T-helper 2 cell treated with Interferon-gamma antibody and Interleukin-4, amounts not matched to agents 5 μg/mL and 100 μg/mL, for 36 hours (primary cell): Measurements from ENCODE around the gene INTS6L.
A peak's percentile ranks its signal among the peaks of the same experiment; 100 is the strongest.

Experiments
- DNase-seq: peaks from one replicate; pipeline ENCODE4 v3.0.0; 2021; ENCODE audit warnings: low spot score
- H3K27ac Mint-ChIP-seq: one replicate; pipeline ENCODE4 v1.8.0; 2021; ENCODE audit warnings: mild to moderate bottlenecking, mixed read lengths
- H3K27me3 Mint-ChIP-seq: one replicate; pipeline ENCODE4 v1.8.0; 2021; ENCODE audit warnings: low read depth, mixed read lengths
- H3K36me3 Mint-ChIP-seq: one replicate; pipeline ENCODE4 v1.8.0; 2021; ENCODE audit warnings: low read depth, mixed read lengths
- H3K4me1 Mint-ChIP-seq: one replicate; pipeline ENCODE4 v1.8.0; 2021; ENCODE audit warnings: low read depth, mixed read lengths
- H3K4me3 Mint-ChIP-seq: one replicate; pipeline ENCODE4 v1.8.0; 2022; ENCODE audit warnings: mild to moderate bottlenecking, moderate library complexity, mixed read lengths
- H3K9me3 Mint-ChIP-seq: one replicate; pipeline ENCODE4 v1.8.0; 2021; ENCODE audit warnings: mixed read lengths

INTS6L gene

DNA sequence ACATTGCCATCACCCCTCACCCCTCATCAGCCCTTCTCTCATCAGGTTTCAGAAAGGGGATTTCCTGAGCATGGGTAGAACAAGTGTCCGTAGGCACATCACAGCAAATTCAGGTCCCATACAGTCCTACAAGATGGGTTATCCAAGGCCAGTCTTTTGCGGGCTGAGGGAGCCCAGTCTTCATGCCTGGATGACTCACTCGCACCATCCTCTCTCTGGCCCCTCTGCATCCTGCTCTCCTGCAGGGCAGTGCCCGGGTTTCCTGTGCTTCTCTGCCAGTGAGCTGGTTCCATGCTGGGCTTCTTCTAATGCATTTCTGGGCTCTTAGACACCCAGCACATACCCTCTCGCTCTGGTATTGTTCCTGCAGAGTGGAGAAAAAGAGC, 7.3 kb upstream of the INTS6L start:
- no peak for DNase-seq
- no peak overlapping the region for H3K4me3 Mint-ChIP-seq
- H3K4me1 Mint-ChIP-seq, result no peaks in the 10 kb centered on the region
- H3K27me3 Mint-ChIP-seq, result peaks cover 2% of the 10 kb centered on the region
- no peaks in the 10 kb centered on the region for H3K36me3 Mint-ChIP-seq
- H3K9me3 Mint-ChIP-seq, result no peaks in the 10 kb centered on the region
- H3K27ac Mint-ChIP-seq, result no peak overlapping the region

DNA sequence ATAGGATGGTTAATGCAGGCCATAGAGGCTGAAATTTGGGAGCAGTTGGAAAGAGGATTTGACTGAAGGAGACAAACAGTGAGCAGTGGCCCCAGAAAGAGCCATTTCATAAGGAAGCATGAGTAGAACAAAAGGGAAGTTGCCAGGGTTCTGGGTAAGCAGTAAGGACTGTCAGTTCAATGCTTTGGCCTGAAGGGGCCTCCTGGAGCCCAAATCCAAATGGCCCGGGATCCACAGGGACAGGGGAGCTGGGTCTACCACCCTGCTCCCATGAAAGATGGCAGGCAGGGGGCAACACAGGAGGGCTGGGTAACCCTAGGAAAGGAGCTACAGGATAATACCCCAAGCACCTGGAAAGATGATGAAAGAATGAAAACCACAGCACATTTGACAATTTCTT, 4.1 kb upstream of the INTS6L start:
- H3K9me3 Mint-ChIP-seq, result no peaks in the 10 kb centered on the region
- peaks cover 2% of the 10 kb centered on the region for H3K27me3 Mint-ChIP-seq
- H3K36me3 Mint-ChIP-seq, result no peaks in the 10 kb centered on the region
- no peak overlapping the region for H3K27ac Mint-ChIP-seq
- no peak overlapping the region for H3K4me3 Mint-ChIP-seq
- no peaks in the 10 kb centered on the region for H3K4me1 Mint-ChIP-seq
- no peak for DNase-seq

DNA sequence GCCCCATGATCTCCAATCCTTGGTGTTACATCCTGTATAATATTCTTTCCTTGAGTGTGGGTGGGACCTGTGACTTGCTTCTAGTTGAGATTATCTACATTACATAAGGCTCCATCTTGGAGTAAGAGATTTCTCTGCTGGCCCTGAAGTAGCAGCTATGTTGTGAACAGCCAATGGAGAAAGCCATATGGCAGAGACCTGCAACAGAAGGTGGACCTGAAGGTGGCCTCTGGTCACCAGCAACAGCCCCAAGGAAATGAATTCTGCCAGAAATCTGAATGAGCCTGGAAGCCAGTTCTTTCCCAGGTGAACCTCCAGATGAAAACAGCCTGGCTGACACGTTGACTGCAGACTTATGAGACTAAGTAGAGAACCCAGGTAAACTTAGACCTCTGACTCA, 2.3 kb upstream of the INTS6L start:
- no peak for DNase-seq
- Mint-ChIP-seq H3K27me3 (peaks cover 2% of the 10 kb centered on the region), H3K27ac (no peak overlapping the region), H3K9me3 (no peaks in the 10 kb centered on the region), H3K4me1 (peaks cover 6% of the 10 kb centered on the region), H3K36me3 (peaks cover 6% of the 10 kb centered on the region), H3K4me3 (no peak overlapping the region)

DNA sequence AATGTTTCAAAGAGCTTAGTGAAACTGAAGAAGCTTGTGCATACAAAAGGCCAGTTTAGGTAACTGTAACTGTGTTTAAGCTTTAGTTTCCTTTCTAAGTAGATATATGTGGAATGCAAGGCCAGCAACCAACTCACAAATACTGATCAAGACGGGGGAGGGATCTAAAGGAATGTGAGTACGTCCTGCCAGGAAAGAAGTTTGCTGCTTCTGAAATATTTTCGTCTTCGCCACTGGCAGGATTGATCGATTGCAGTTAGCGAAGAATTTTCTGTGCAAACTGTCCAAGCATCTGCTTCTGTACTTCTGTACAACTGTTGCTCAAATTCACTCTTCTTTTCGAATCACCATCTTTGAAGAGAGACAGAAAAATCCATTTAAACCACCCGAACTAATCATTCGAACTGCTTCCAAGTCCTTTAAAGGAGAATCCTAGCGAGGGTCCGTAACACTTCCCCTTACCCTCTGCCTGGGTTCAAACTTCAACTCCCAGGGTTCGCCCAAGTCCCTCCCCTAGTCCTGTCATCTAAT, 373 bp upstream of the INTS6L start:
- peak overlapping the region; percentile 96 for H3K4me3 Mint-ChIP-seq
- peaks cover 22% of the 10 kb centered on the region for H3K4me1 Mint-ChIP-seq
- H3K9me3 Mint-ChIP-seq, result no peaks in the 10 kb centered on the region
- DNase-seq, result no peak
- peaks cover 15% of the 10 kb centered on the region for H3K36me3 Mint-ChIP-seq
- H3K27ac Mint-ChIP-seq, result peak overlapping the region; percentile 98
- peaks cover 2% of the 10 kb centered on the region for H3K27me3 Mint-ChIP-seq

DNA sequence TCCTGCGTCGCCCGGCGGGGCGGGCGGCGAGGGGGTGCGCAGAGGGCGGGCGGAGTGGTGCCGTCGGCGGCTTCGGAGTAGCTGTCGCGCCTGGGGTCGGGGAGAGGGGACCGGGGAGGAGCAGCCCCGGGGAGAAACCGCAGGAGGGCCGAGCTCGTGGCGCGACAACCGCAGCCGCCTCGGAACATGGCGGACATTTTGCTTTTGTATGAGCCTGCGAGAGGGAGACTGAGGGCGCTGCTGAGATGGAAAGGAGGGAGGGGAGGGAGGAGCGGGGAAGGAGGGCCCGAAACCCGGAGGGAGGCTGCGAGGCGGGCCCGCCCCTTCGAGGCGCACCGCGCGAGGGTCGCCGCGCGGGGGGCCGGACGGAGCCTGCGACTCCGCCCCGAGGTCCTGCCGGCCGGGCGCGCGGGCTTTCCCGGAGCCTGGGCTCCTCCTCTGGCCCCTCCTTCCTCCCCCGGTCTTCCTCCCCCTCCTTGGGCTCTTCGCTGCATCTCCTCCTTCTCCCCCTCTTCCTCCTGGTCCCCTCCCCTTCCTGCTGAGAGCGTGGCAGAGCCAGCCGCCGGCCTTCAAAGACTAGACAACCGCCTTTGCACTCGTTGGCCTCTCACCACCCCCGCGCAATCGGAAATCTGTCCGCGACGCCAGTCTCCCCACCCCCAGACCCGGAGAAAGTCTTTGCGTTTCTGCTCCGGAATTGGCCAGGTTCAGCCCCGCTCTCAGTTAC, 1.1 kb downstream of the INTS6L start:
- Mint-ChIP-seq H3K4me1 (peaks cover 36% of the 10 kb centered on the region), H3K27ac (peak overlapping the region; percentile 98), H3K9me3 (no peaks in the 10 kb centered on the region), H3K36me3 (peaks cover 25% of the 10 kb centered on the region), H3K4me3 (peak overlapping the region; percentile 96), H3K27me3 (peaks cover 2% of the 10 kb centered on the region)
- peak; percentile 86 for DNase-seq

DNA sequence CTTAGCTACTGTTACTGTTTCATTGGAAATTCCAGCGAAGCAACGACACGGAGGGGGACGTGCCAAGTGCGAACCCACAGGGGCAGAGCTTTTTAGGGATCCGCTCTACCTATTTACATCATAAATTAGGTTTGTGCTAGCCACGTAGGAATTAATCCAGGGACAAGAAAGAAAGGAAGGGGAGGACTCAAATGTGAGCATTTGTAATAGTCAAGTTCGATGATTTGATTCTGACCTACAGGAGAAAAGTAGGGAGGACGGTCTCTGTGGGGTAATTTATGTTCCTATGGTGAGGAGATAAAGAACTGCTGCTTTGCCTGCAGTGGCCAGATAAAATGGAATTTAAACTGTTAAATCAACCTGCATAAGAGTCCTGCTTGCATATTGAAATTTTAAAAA, 1.7 kb downstream of the INTS6L start:
- Mint-ChIP-seq H3K36me3 (peaks cover 27% of the 10 kb centered on the region), H3K4me1 (peaks cover 38% of the 10 kb centered on the region), H3K4me3 (peak overlapping the region; percentile 96), H3K9me3 (no peaks in the 10 kb centered on the region), H3K27ac (peak overlapping the region; percentile 96), H3K27me3 (peaks cover 2% of the 10 kb centered on the region)
- DNase-seq, result no peak

DNA sequence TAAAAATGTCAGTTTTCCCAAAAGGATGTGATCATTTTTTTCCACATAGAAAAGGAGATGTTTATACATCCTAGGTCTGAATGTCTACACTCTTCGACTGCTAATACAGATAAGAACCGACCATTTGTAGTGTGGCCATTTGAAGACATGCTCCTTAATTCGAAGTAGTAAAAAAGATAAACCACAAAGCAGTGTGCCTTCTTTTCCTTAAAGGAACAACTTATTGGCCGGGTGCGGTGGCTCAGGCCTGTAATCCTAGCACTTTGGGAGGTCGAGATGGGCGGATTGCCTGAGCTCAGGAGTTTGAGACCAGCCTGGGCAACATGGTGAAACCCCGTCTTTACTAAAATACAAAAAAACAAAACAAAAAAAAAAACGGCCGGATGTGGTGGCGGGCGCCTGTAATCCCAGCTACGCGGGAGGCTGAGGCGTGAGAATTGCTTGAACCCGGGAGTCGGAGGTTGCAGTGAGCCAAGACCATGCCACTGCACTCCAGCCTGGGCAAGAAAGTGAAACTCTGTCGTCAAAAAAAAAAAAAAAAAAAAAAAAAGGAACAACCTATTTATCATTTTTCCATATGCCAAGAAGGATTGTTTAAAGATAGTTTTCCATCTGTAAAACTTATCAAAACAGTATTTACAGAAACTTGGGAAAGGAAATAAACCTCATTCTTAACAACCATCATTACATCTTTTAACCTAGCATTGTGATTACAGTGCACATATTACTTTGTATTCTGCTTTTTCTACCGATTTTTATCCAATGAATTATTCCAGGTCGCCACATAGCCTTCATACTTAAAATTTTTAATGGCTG, 2.6 kb downstream of the INTS6L start:
- Mint-ChIP-seq H3K27me3 (peaks cover 2% of the 10 kb centered on the region), H3K4me3 (peak overlapping the region; percentile 96), H3K9me3 (no peaks in the 10 kb centered on the region), H3K27ac (peak overlapping the region; percentile 96), H3K36me3 (peaks cover 31% of the 10 kb centered on the region), H3K4me1 (peaks cover 43% of the 10 kb centered on the region)
- DNase-seq, result no peak

DNA sequence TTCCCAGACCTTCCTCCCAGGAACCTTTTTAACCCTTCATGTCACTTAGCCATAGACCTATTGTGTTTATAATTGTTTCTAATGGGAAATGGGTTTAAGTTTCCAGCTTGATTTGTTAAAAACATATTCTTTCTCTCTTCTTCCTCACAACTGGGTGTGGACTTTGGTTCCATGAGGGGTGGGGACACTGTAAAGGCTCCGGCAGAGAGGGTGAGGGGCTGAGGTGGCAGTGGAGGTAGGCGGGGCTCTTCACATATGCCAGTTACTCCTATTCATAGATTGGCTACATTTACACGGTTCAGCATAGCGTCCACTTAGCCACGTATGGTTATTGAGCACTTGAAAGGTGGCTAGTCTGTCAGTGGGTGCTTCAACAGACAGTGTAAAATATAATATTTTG, 7.8 kb downstream of the INTS6L start:
- H3K36me3 Mint-ChIP-seq, result peaks cover 37% of the 10 kb centered on the region
- no peak overlapping the region for H3K27ac Mint-ChIP-seq
- peaks cover 51% of the 10 kb centered on the region for H3K4me1 Mint-ChIP-seq
- no peak for DNase-seq
- H3K9me3 Mint-ChIP-seq, result no peaks in the 10 kb centered on the region
- H3K27me3 Mint-ChIP-seq, result no peaks in the 10 kb centered on the region
- H3K4me3 Mint-ChIP-seq, result no peak overlapping the region

DNA sequence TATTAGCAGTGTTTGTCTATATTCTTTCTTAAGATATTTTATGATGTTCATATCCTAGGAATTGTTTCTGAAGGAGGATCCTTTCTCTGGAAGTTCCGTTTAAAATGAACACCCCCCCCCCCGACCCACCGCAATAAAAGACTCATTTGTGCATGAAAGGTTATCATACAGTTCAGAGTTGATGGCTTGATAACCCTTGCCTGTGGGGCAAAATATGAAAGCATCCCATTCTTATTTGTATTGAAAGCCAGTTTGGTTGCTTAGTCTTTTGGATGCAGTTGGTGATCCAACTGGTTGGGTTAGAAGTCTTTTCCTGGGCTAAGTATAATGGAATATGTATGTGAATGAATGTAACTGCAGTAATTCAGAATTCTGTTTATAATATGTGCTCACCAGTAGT, 8.3 kb downstream of the INTS6L start:
- no peaks in the 10 kb centered on the region for H3K9me3 Mint-ChIP-seq
- DNase-seq, result no peak
- peaks cover 34% of the 10 kb centered on the region for H3K36me3 Mint-ChIP-seq
- no peaks in the 10 kb centered on the region for H3K27me3 Mint-ChIP-seq
- peaks cover 50% of the 10 kb centered on the region for H3K4me1 Mint-ChIP-seq
- H3K27ac Mint-ChIP-seq, result no peak overlapping the region
- H3K4me3 Mint-ChIP-seq, result no peak overlapping the region

DNA sequence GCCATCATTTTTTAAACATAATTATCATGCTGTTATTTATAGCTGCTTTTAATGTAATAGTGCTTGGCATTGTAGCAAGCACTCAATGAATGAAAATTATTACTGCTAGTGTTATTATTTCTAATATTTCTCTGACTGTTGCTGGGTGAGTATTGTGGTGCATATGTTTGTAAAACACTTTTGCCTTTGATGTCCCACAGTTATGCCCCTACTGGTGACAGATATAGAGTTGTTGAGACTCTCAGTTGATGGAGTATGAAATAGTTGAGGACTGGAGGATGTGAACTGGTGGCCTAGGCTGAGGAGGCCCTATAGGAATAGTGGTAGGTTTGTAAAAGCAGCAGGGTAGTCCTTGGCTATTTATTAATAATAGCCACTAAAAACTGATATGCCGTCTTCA, 9.6 kb downstream of the INTS6L start:
- no peak overlapping the region for H3K4me3 Mint-ChIP-seq

DNA sequence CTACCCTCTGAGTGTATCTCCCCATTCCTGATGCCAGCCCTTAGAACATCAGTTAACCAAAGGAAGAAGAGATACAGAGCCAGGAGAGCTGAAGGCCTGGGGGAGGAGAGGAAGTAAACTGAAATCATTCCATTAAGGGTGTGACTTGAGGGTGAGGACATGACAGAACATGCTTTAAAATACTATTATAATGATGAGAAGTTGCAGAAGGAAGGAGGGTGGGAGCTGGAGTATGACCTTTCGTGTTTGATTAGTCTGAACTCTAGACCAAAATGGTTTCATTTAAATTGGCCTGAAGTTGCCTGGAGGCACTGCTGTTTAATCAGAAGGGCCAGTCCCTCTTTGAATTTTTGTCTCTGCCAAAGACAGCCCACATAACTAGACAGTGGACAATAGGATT, 11.4 kb downstream of the INTS6L start:
- H3K27me3 Mint-ChIP-seq, result no peaks in the 10 kb centered on the region
- peaks cover 33% of the 10 kb centered on the region for H3K4me1 Mint-ChIP-seq
- H3K4me3 Mint-ChIP-seq, result no peak overlapping the region
- no peak overlapping the region for H3K27ac Mint-ChIP-seq
- peaks cover 26% of the 10 kb centered on the region for H3K36me3 Mint-ChIP-seq
- DNase-seq, result no peak
- H3K9me3 Mint-ChIP-seq, result no peaks in the 10 kb centered on the region

More for the DNA sequence above, 9.6 kb downstream of the INTS6L start:
- Mint-ChIP-seq H3K9me3 (no peaks in the 10 kb centered on the region), H3K27ac (no peak overlapping the region), H3K27me3 (no peaks in the 10 kb centered on the region), H3K36me3 (peaks cover 33% of the 10 kb centered on the region), H3K4me1 (peaks cover 39% of the 10 kb centered on the region)
- DNase-seq, result no peak

DNA sequence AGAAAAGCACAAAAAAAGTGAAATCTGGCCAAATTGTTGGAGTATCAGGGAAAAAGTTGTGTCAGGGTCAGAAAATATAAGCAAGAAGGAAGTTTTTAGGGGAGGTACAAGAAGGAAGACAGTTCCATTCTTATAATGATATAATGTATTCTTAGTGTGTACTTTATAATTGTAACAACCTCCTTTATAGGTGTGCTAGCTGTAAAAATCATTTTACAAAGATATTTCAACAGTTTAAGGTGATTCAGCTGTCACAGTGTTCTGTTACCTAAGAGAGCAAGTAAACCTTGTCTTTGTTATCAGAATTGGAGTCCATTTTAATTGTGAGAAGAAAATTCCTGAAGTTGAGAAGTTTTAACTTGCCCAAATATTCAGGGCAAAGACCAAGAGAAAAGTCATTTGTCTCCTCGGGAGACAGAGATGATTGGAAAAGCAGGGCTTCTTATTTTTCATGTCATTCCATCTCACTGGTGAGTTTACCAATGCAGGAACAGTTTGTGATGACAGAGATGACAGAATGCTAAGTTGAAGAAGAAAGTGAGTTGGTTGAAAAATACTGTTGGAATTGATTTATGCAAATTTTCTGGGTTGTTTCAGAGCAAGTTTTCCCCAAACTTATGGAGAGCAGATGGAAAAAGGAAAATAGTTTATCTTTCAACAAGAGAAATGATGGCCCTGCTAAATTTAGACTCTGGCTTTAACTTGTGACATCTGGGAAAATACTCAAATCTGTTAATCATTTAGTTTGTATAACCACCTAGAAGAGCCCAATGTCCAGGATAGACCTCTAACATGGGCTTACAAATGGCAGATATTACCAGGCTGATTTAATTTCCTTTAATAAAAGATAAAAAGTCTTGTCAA, 14.8 kb downstream of the INTS6L start:
- Mint-ChIP-seq H3K27me3 (no peaks in the 10 kb centered on the region), H3K4me3 (no peak overlapping the region), H3K36me3 (peaks cover 21% of the 10 kb centered on the region), H3K4me1 (peaks cover 34% of the 10 kb centered on the region), H3K9me3 (no peaks in the 10 kb centered on the region), H3K27ac (no peak overlapping the region)
- DNase-seq, result no peak

DNA sequence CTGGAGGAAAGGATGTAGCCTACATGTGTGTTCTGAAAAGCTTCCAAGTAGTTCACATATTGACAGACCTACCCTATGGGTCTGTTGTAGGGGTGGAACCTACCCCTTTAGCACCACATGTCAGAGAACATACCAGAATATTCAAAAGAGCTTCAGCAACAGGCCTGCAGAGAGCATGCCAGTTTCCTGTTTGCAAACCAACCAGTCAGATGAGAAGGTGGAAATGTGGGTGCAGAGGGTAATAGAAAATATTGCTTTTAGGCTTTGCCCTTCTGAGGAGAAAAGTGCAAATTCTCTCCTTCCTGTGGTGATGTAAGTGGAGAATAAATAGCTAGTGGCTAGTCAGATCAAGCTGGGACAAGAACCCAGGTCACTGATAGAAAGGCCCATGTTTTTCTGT, 16.4 kb downstream of the INTS6L start:
- Mint-ChIP-seq H3K36me3 (peaks cover 11% of the 10 kb centered on the region), H3K27ac (peak overlapping the region; percentile 45), H3K4me1 (peaks cover 29% of the 10 kb centered on the region), H3K27me3 (no peaks in the 10 kb centered on the region), H3K9me3 (no peaks in the 10 kb centered on the region), H3K4me3 (no peak overlapping the region)
- DNase-seq, result no peak

DNA sequence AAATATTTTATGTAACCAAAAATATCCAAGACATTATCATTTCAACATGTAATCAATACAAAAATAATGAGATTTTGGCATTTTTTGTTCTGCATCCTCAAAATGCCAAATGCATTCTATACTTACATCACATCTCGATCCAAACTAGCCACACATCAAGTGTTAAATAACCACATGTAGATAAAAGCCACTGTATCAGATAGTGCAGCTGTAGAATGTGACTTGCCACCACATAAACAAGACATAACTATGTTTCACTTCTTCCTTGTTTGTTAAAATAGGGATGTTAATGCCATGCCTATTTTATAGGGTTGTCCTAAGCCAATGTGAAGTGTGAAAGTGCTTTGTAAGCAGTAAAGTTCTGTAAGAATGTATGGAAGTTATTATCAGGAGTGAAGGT, 20.9 kb downstream of the INTS6L start:
- Mint-ChIP-seq H3K36me3 (peaks cover 8% of the 10 kb centered on the region), H3K27me3 (no peaks in the 10 kb centered on the region)

More for the DNA sequence above, 20.9 kb downstream of the INTS6L start:
- Mint-ChIP-seq H3K4me3 (no peak overlapping the region), H3K27ac (no peak overlapping the region), H3K9me3 (no peaks in the 10 kb centered on the region), H3K4me1 (peaks cover 39% of the 10 kb centered on the region)
- DNase-seq, result no peak
